Stimulated activated CD8-positive, alpha-beta memory T cell treated with anti-CD3 and anti-CD28 coated beads, Interleukin-4, amount 100 ng/mL, for 4 hours (primary cell): Measurements from ENCODE around the gene BUD13.
A peak's percentile ranks its signal among the peaks of the same experiment; 100 is the strongest.
"Not testable (repeated sequence)": the region's sequence is repeated elsewhere in the genome, so short reads cannot be mapped to it uniquely, and the experiment has no call there.

Experiments used
- DNase-seq, 2 donors: peaks; one replicate each; pipeline ENCODE4 v3.0.0-alpha.2; 2020; ENCODE audit warnings: low read depth in 2 of 2, low spot score in 1 of 2

The BUD13 gene

GRCh38 chr11:116762132-116762531 lies 10.7 kb downstream of the BUD13 start:
- no peak for DNase-seq

GRCh38 chr11:116756044-116756443 lies 16.7 kb downstream of the BUD13 start:
- DNase-seq = not testable (repeated sequence)

- DNase-seq = no peak
Measured at GRCh38 chr11:116750070-116750718, 22.6 kb downstream of the BUD13 start.

- DNase-seq = no peak
Measured at GRCh38 chr11:116742104-116742503, 30.7 kb downstream of the BUD13 start.

- no peak for DNase-seq
Measured at GRCh38 chr11:116740741-116741140, 32.0 kb downstream of the BUD13 start.

- no peak for DNase-seq
Measured at GRCh38 chr11:116738975-116739374, 33.8 kb downstream of the BUD13 start.

GRCh38 chr11:116736763-116737162 lies 36.0 kb downstream of the BUD13 start:
- no peak for DNase-seq

GRCh38 chr11:116733969-116734508 lies 38.7 kb downstream of the BUD13 start:
- no peak for DNase-seq

GRCh38 chr11:116733043-116733755 lies 39.6 kb downstream of the BUD13 start:
- DNase-seq = no peak

GRCh38 chr11:116732271-116733042 lies 40.3 kb downstream of the BUD13 start:
- peak; percentile 8 to 27 for DNase-seq

- DNase-seq = no peak
Measured at GRCh38 chr11:116731821-116732220, 41.0 kb downstream of the BUD13 start.

- no peak for DNase-seq
Measured at GRCh38 chr11:116731097-116731761, 41.6 kb downstream of the BUD13 start.

- DNase-seq = no peak
Measured at GRCh38 chr11:116730601-116731000, 42.2 kb downstream of the BUD13 start.

GRCh38 chr11:116730241-116730561 lies 42.6 kb downstream of the BUD13 start:
- DNase-seq = no peak

- DNase-seq = no peak
Measured at GRCh38 chr11:116729501-116730240, 43.1 kb downstream of the BUD13 start.

GRCh38 chr11:116727990-116728389 lies 44.8 kb downstream of the BUD13 start:
- no peak for DNase-seq

GRCh38 chr11:116725434-116726221 lies 47.2 kb downstream of the BUD13 start:
- no peak for DNase-seq

GRCh38 chr11:116724813-116725212 lies 48.0 kb downstream of the BUD13 start:
- no peak for DNase-seq

GRCh38 chr11:116723511-116723910 lies 49.3 kb downstream of the BUD13 start:
- no peak for DNase-seq

GRCh38 chr11:116721988-116722387 lies 50.8 kb downstream of the BUD13 start:
- DNase-seq = no peak
